ENCODE data around the gene FREM1.

GRCh38 chr9:14843163-14843562, 67.1 kb downstream of the FREM1 start:
- TF ChIP-seq POLR2A (IDR thresholded peaks at IDR 0.05) = no peak
- TF ChIP-seq, protein P1, sequence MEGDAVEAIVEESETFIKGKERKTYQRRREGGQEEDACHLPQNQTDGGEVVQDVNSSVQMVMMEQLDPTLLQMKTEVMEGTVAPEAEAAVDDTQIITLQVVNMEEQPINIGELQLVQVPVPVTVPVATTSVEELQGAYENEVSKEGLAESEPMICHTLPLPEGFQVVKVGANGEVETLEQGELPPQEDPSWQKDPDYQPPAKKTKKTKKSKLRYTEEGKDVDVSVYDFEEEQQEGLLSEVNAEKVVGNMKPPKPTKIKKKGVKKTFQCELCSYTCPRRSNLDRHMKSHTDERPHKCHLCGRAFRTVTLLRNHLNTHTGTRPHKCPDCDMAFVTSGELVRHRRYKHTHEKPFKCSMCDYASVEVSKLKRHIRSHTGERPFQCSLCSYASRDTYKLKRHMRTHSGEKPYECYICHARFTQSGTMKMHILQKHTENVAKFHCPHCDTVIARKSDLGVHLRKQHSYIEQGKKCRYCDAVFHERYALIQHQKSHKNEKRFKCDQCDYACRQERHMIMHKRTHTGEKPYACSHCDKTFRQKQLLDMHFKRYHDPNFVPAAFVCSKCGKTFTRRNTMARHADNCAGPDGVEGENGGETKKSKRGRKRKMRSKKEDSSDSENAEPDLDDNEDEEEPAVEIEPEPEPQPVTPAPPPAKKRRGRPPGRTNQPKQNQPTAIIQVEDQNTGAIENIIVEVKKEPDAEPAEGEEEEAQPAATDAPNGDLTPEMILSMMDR (IDR thresholded peaks at IDR 0.05) = no peak
